Measurements from ENCODE around the gene NR1D1.

The NR1D1 gene

GRCh38 chr17:40106760-40107521, 6.6 kb upstream of the NR1D1 start:
- TF ChIP-seq CTCF (IDR thresholded peaks at IDR 0.05; ENCODE audit: extremely low read depth, insufficient read depth, missing control alignments), result no peak
- DNase-seq (ENCODE audit: low spot score), result no peak
- in situ Hi-C loops (cut with MboI; ENCODE audit: low pct_unique_long_range_greater_than_20kb, low sequenced_read_pairs, unreplicated experiment), result no loop called here

GRCh38 chr17:40105861-40106759, 5.7 kb upstream of the NR1D1 start:
- no peak for DNase-seq (ENCODE audit: low spot score)
- in situ Hi-C loops (cut with MboI; ENCODE audit: low pct_unique_long_range_greater_than_20kb, low sequenced_read_pairs, unreplicated experiment), result no loop called here
- TF ChIP-seq CTCF (IDR thresholded peaks at IDR 0.05; ENCODE audit: extremely low read depth, insufficient read depth, missing control alignments), result no peak

GRCh38 chr17:40104594-40105486, 4.5 kb upstream of the NR1D1 start:
- TF ChIP-seq CTCF (IDR thresholded peaks at IDR 0.05; ENCODE audit: extremely low read depth, insufficient read depth, missing control alignments), result no peak
- in situ Hi-C loops (cut with MboI; ENCODE audit: low pct_unique_long_range_greater_than_20kb, low sequenced_read_pairs, unreplicated experiment), result no loop called here
- no peak for DNase-seq (ENCODE audit: low spot score)

- no peak for TF ChIP-seq CTCF (IDR thresholded peaks at IDR 0.05; ENCODE audit: extremely low read depth, insufficient read depth, missing control alignments)
- in situ Hi-C loops (cut with MboI; ENCODE audit: low pct_unique_long_range_greater_than_20kb, low sequenced_read_pairs, unreplicated experiment), result no loop called here
- DNase-seq (ENCODE audit: low spot score), result no peak
Observed at GRCh38 chr17:40103688-40104087, 3.3 kb upstream of the NR1D1 start.

- no peak for TF ChIP-seq CTCF (IDR thresholded peaks at IDR 0.05; ENCODE audit: extremely low read depth, insufficient read depth, missing control alignments)
- in situ Hi-C loops (cut with MboI; ENCODE audit: low pct_unique_long_range_greater_than_20kb, low sequenced_read_pairs, unreplicated experiment), result no loop called here
- no peak for DNase-seq (ENCODE audit: low spot score)
Observed at GRCh38 chr17:40103071-40103661, 2.8 kb upstream of the NR1D1 start.

All from GM13977 (cell line).